HG02884 (cell line): Measurements from ENCODE around the gene TENM4.
"Not testable (repeated sequence)": the region's sequence is repeated elsewhere in the genome, so short reads cannot be mapped to it uniquely, and the experiment has no call there.

Source experiments
- ATAC-seq: cut with Tn5 transposase; IDR thresholded peaks from one replicate; pipeline ENCODE4 v1.9.1; 2021; ENCODE audit warnings: mild to moderate bottlenecking, moderate library complexity; ENCODE audit not compliant: unreplicated experiment

Gene TENM4

GRCh38 chr11:79220171-79220570, 220.7 kb downstream of the TENM4 start:
- ATAC-seq, result no peak

GRCh38 chr11:79219186-79220045, 221.4 kb downstream of the TENM4 start:
- ATAC-seq, result no peak

DNA sequence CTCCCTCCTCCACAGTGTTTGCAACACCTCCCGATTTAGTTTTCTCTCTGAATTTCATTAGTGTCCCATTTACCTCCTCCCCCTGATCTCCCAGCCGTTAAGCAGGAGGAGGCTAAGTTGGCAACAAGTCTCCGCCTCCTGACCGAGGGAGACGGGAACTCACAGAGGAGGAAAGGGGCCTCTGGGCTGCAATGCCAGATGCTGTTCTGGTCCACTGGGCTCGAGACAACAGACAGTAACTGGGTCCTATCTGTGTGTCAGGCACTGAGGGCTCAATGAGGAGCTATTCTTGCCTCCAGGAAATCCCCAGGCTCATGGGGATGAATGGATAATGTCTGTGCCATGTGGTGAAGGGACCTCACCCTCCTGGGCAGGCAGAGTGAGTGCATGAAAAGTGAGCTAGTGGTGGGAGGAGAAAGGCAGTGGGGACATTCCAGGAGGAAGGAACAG, 228.1 kb downstream of the TENM4 start:
- ATAC-seq, result peak; percentile 37

GRCh38 chr11:79209540-79210266, 231.1 kb downstream of the TENM4 start:
- no peak for ATAC-seq

DNA sequence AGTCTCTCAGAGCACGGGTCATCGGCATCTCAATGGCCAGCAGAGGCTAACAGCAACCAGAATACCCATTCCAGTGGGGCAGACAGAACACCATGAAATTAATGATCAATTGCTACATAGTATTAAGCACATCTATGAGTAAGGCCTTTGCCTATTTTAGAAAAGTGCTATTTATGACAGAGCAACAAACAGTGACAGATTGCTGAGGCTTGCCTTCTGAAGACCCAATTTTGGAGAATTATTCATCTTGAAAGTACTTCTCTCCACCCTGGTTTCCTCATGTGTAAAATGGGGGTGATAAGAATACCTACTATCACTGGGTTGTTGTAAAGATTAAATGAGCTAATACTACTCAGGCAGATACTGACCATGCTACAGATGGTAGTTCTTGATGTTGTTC, 232.7 kb downstream of the TENM4 start:
- ATAC-seq, result peak; percentile 74

- no peak for ATAC-seq
Observed at GRCh38 chr11:79206951-79207350, 233.9 kb downstream of the TENM4 start.

DNA sequence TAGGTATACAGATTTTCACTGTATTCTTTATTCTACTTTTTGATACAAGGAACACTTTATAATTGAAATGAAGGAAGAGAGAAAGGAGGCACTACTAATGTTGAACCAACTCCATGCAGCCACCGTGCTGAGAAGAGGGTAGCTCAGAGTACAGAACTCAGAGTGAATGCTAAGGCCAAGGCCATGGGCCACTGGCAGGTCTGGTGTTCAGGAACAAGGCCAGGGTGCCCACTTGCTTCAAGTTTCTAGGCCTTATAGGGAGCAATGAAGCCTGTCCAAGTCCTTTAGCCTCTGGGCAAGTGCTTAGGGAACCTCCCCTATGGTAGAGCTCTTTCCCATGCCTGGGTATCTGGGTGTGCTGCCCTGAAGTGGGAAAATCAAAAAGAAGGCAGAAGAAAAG, 235.0 kb downstream of the TENM4 start:
- ATAC-seq, result no peak

DNA sequence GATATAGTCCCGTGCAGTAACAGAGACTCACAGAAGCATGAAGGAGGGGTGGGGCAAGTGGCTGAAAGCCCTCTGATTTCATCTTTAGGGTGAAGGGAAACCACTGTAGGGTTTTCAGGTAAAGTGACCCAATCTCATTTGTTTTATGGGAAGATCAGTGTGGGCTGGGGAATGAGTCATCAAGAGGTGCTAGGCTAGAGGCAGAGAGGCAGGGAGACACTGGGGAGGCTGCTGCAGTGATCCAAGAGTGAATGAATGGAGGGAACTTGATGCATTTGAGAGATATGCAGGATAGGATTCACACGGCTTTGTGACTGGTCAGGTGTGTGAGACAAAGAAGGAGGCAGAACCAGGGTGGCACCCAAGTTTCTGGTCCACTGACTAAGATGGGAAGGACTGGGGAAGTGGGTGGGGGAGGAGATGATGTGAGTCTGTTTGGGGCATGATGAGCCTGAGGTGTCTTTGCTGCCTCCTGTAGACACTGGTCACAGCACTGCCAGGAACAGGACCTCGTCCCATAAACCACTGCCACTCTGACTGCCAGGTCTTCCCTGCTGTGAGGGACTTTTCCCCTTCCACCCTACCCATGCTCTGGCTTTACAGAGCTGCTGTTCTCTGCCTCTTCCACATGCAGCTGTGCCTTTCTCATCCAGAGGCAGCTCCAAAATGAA, 239.0 kb downstream of the TENM4 start:
- ATAC-seq, result peak; percentile 59

- no peak for ATAC-seq
Observed at GRCh38 chr11:79200398-79201070, 240.3 kb downstream of the TENM4 start.

GRCh38 chr11:79199729-79200354, 241.0 kb downstream of the TENM4 start:
- ATAC-seq, result no peak

- no peak for ATAC-seq
Observed at GRCh38 chr11:79198898-79199250, 242.0 kb downstream of the TENM4 start.

GRCh38 chr11:79198203-79198897, 242.5 kb downstream of the TENM4 start:
- ATAC-seq, result no peak

DNA sequence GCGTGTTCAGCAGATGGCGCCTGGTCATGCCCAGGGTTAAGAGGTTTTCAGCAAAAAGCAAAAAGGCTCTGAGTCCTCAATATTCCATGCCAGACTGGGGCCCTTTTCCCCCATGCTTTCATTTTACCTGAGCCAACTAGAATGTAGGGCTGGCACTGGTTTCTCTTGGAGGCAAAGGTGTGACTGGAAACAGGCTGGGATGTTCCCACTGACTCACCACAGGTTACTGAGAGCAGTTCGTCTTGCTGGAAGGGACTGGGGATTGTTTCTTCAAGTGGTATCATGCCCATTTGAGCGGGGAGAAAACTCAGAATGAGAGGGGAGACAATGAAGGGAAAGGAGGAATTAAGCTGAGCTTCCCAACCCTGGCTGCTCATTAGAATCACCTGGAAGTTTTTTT, 243.9 kb downstream of the TENM4 start:
- no peak for ATAC-seq

GRCh38 chr11:79195209-79195608, 245.6 kb downstream of the TENM4 start:
- no peak for ATAC-seq

- ATAC-seq, result no peak
Observed at GRCh38 chr11:79193663-79194310, 247.0 kb downstream of the TENM4 start.

GRCh38 chr11:79192836-79193235, 248.0 kb downstream of the TENM4 start:
- no peak for ATAC-seq

- not testable (repeated sequence) for ATAC-seq
Observed at GRCh38 chr11:79191716-79192115, 249.1 kb downstream of the TENM4 start.

- not testable (repeated sequence) for ATAC-seq
Observed at GRCh38 chr11:79190553-79190952, 250.3 kb downstream of the TENM4 start.

GRCh38 chr11:79189601-79190000, 251.2 kb downstream of the TENM4 start:
- ATAC-seq, result no peak
